Stomach (tissue), 9 donors: ENCODE measurements around the gene NRAP. TPM values are rescaled to one million over a fixed set of nuclear protein-coding genes. Genes with fewer than 3 reads are reported as not detected.

Experiments used
- DNase-seq, 2 donors: peaks; one replicate each; pipeline versions ENCODE4 v3.0.0 to v3.0.0-alpha.2; 2013 to 2019
- H3K27ac ChIP-seq, 5 donors: fragments of 200-600 bp in 4 of 5; sonication (generic) in 4 of 5; one replicate each; pipeline ENCODE4 v1.5.1; 2013 to 2019; ENCODE audit warnings: mild to moderate bottlenecking in 1 of 5, moderate library complexity in 1 of 5
- H3K27me3 ChIP-seq, 3 donors: fragments of 200-600 bp; sonication (generic); one replicate each; pipeline ENCODE4 v1.5.1; 2017 to 2019; ENCODE audit warnings: mixed run types in 1 of 3
- H3K36me3 ChIP-seq, 4 donors: fragments of 200-600 bp; sonication (generic); 1 replicate in 3 of 4; 2 replicates in 1 of 4; pipeline ENCODE4 v1.5.1; 2016 to 2019
- H3K4me1 ChIP-seq, 4 donors: fragments of 200-600 bp; sonication (generic); one replicate each; pipeline ENCODE4 v1.5.1; 2016 to 2019
- H3K4me3 ChIP-seq, 4 donors: fragments of 200-600 bp; sonication (generic) in 3 of 4; one replicate each; pipeline ENCODE4 v1.5.1; 2016 to 2019; ENCODE audit warnings: mild to moderate bottlenecking in 1 of 4
- H3K9me3 ChIP-seq, 4 donors: fragments of 200-600 bp; sonication (generic); one replicate each; pipeline ENCODE4 v1.5.1; 2016 to 2019
- EP300 ChIP-seq: sonication (generic); formaldehyde crosslinking; IDR thresholded peaks from one replicate; pipeline ENCODE4 v1.6.1; 2017; ENCODE audit warnings: antibody characterized with exemption
- POLR2A ChIP-seq, 4 donors: fragments of 450-650 bp; IDR thresholded peaks; one replicate each; pipeline ENCODE4 v1.6.1; 2016; ENCODE audit warnings: antibody characterized with exemption in 4 of 4, control low read depth in 2 of 4, mild to moderate bottlenecking in 1 of 4, moderate library complexity in 1 of 4
- POLR2AphosphoS5 ChIP-seq, 3 donors: sonication (generic); formaldehyde crosslinking; IDR thresholded peaks; one replicate each; pipeline ENCODE4 v1.6.1; 2016; ENCODE audit warnings: antibody characterized with exemption in 3 of 3
- WGBS, 5 donors: extraction: QIAGEN DNeasy Blood & Tissue Kit in 3 of 5; methylation state at CpG; one replicate each; pipeline versions ENCODE4 v1.1.5 to v1.1.7; 2013 to 2018; 5-methylcytosine and 5-hydroxymethylcytosine counted together
- intact Hi-C: fragments of 100-400 bp; cut with DNase I; formaldehyde crosslinking; loops from one replicate; pipeline ENCODE4 v1.15.1; 2023; ENCODE audit warnings: low total_unique reads
- polyA plus RNA-seq, 3 donors: library from polyadenylated mRNA; stranded (reverse); fragments of 200-250 nt; gene quantifications; one replicate each; pipeline ENCODE4 v1.2.3, GENCODE V29; 2013
- total RNA-seq, 5 donors: library from RNA; depleted of rRNA; stranded (reverse); fragments of >200 nt; gene quantifications; one replicate each; pipeline versions ENCODE4 v1.1.0 to v1.2.3, GENCODE V29; 2014 to 2016
- TF ChIP-seq, protein P1 (sequence below), 7 experiments: fragments of 450-650 bp in 4 of 7; fragments of 200-600 bp in 3 of 7; sonication (generic) in 3 of 7; IDR thresholded peaks; one replicate each; pipeline ENCODE4 v1.5.1; 2016 to 2019; ENCODE audit warnings: antibody characterized with exemption in 7 of 7, control low read depth in 2 of 7, mild to moderate bottlenecking in 1 of 7
- donor health status: healthy with polysubstance abuse.
- donor health status: Bipolar disorder and iron deficiency.
- donor health status: healthy.

NRAP gene
- total and polyA plus RNA-seq, 8 donors = 0.03 to 0.92 (median 0.19) TPM; not detected in 4

- H3K9me3 ChIP-seq = no peaks in the 10 kb centered on the region
- H3K4me1 ChIP-seq = no peaks in the 10 kb centered on the region
- intact Hi-C loops = no loop called here
- no peak overlapping the region for H3K27ac ChIP-seq
- H3K36me3 ChIP-seq = peaks cover 0 to 13% (median 2%) of the 10 kb centered on the region in 4 donors
- H3K4me3 ChIP-seq = no peak overlapping the region
- H3K27me3 ChIP-seq = no peaks in the 10 kb centered on the region
- DNase-seq = no peak
- WGBS, 5 donors = 40 to 83% (median 70%) methylated on average over 1 of the region's 1 CpG
- TF ChIP-seq EP300 (no peak), POLR2A (IDR thresholded peaks at IDR 0.05) (no peak), POLR2AphosphoS5 (IDR thresholded peaks at IDR 0.05) (no peak)
- TF ChIP-seq, protein P1, sequence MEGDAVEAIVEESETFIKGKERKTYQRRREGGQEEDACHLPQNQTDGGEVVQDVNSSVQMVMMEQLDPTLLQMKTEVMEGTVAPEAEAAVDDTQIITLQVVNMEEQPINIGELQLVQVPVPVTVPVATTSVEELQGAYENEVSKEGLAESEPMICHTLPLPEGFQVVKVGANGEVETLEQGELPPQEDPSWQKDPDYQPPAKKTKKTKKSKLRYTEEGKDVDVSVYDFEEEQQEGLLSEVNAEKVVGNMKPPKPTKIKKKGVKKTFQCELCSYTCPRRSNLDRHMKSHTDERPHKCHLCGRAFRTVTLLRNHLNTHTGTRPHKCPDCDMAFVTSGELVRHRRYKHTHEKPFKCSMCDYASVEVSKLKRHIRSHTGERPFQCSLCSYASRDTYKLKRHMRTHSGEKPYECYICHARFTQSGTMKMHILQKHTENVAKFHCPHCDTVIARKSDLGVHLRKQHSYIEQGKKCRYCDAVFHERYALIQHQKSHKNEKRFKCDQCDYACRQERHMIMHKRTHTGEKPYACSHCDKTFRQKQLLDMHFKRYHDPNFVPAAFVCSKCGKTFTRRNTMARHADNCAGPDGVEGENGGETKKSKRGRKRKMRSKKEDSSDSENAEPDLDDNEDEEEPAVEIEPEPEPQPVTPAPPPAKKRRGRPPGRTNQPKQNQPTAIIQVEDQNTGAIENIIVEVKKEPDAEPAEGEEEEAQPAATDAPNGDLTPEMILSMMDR (IDR thresholded peaks at IDR 0.05) = no peak
These were observed 77.9 kb downstream of the NRAP start for GRCh38 chr10:113585949-113586348.

DNA sequence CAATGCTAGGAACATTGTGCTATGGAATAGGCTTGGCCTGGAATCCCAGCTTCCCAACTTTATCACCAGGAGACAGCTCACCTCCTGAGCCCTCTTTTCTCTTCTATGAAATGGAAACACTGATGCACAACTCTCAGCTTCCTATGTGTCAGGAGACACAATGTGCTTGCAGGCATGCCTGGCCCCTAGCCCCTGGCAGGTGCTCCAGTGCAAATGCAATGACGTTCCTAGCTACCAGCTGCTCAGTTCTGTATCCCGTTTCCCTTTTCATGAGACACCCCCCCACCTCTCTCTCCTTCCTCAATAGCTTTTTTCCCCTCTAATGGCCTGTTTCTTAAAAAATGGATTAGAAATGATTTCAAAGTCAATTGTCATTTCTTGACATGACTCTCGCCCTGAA lies 80.3 kb downstream of the NRAP start:
- intact Hi-C loops = no loop called here
- TF ChIP-seq, protein P1 (IDR thresholded peaks at IDR 0.05) = no peak
- TF ChIP-seq EP300 (no peak), POLR2AphosphoS5 (IDR thresholded peaks at IDR 0.05) (no peak), POLR2A (IDR thresholded peaks at IDR 0.05) (no peak)
- no peak overlapping the region for H3K4me3 ChIP-seq
- H3K9me3 ChIP-seq = no peaks in the 10 kb centered on the region
- no peaks in the 10 kb centered on the region for H3K4me1 ChIP-seq
- no peak for DNase-seq
- WGBS, 5 donors = 65 to 75% (median 72%) methylated on average over 3 of the region's 3 CpGs
- no peaks in the 10 kb centered on the region for H3K27me3 ChIP-seq
- H3K27ac ChIP-seq = no peak overlapping the region
- H3K36me3 ChIP-seq = peaks cover 0 to 13% (median 2%) of the 10 kb centered on the region in 4 donors

DNA sequence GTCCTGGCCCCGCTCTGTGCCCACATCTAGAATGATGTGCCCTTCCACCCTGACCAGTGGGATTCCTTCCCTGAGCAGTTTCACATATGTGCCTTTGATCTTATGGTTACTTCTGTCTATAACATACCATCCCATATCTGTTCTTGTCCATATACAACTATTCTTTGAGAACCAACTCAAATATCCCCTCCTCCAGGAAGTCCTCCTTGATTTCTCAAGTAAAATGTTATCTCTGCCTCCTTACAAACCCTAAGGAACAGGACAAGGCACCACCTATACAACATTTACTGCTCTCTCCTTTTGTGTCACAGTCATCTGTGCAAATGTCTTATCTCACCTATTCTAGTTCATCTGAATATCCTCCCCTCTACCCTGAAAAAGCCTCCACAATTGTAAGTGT lies 82.7 kb downstream of the NRAP start:
- H3K4me3 ChIP-seq = no peak overlapping the region
- H3K4me1 ChIP-seq = no peaks in the 10 kb centered on the region
- no peak for DNase-seq
- intact Hi-C loops = no loop called here
- no peak for TF ChIP-seq POLR2AphosphoS5 (IDR thresholded peaks at IDR 0.05)
- TF ChIP-seq EP300 = no peak
- TF ChIP-seq, protein P1 (IDR thresholded peaks at IDR 0.05) = no peak
- TF ChIP-seq POLR2A (IDR thresholded peaks at IDR 0.05) = no peak
- H3K36me3 ChIP-seq = peaks cover 0 to 17% (median 0%) of the 10 kb centered on the region in 4 donors
- WGBS, 5 donors = 75 to 95% (median 92%) methylated on average over 1 of the region's 1 CpG
- H3K27ac ChIP-seq = no peak overlapping the region
- H3K27me3 ChIP-seq = no peaks in the 10 kb centered on the region
- H3K9me3 ChIP-seq = no peaks in the 10 kb centered on the region

GRCh38 chr10:113578773-113579172 lies 85.1 kb downstream of the NRAP start:
- intact Hi-C loops = no loop called here
- H3K36me3 ChIP-seq = peaks cover 0 to 9% (median 0%) of the 10 kb centered on the region in 4 donors
- TF ChIP-seq POLR2A (IDR thresholded peaks at IDR 0.05) = no peak
- TF ChIP-seq EP300 = no peak
- no peak for TF ChIP-seq POLR2AphosphoS5 (IDR thresholded peaks at IDR 0.05)
- TF ChIP-seq, protein P1 (IDR thresholded peaks at IDR 0.05) = no peak
- WGBS, 5 donors = 53 to 91% (median 74%) methylated on average over 1 of the region's 1 CpG
- H3K27me3 ChIP-seq = no peaks in the 10 kb centered on the region
- H3K4me1 ChIP-seq = no peaks in the 10 kb centered on the region
- no peak overlapping the region for H3K27ac ChIP-seq
- H3K4me3 ChIP-seq = no peak overlapping the region
- no peak for DNase-seq
- H3K9me3 ChIP-seq = no peaks in the 10 kb centered on the region
